GM18505 (cell line): ENCODE measurements around the gene RFX8.

Experiments used
- ATAC-seq: cut with Tn5 transposase; IDR thresholded peaks from one replicate; pipeline ENCODE4 v1.9.1; 2021; ENCODE audit not compliant: unreplicated experiment
- POLR2A ChIP-seq: IDR thresholded peaks from 4 replicates; pipeline ENCODE4 v1.6.1; 2011; ENCODE audit warnings: borderline replicate concordance; ENCODE audit not compliant: insufficient read depth, insufficient read length; ENCODE audit errors: extremely low read depth

RFX8 gene

DNA sequence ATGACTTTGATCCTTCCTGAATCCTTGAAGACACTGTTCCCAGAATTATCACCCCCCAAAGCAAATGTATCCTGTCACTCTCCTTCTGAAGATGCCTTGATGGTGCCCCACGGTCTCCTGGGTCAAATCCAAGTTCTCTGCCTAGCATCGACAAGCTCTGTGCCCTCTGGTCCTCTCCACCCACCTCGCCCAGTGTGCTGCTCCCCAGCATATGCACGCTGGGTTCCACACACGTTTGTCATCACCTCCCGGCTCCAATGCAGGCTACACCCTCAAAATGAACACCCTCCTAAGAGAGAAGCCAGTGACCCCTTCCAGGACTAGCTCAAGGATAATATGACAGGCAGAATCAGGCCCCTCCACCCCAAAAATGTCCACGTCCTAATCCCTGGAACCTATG, 48.1 kb downstream of the RFX8 start:
- no peak for ATAC-seq
- no peak for TF ChIP-seq POLR2A

DNA sequence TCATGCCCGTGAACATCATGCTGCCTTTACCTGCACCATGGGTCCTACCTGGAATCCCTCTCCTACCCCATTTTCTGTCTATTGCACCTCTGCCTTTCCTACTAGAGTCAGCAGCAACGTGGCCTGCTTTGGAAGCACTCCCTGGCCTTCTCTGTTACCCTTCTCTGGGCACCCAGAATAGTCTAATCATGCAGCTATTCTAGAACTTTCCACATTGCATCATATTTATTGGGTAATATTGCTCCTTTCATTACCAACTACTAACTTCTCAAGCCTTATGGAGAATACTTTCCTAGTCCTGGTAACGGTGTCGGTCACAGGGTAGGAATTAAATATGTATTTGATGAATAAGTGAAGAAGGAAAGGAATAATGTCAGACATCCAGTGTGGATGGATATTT, 54.3 kb downstream of the RFX8 start:
- no peak for ATAC-seq
- no peak for TF ChIP-seq POLR2A

DNA sequence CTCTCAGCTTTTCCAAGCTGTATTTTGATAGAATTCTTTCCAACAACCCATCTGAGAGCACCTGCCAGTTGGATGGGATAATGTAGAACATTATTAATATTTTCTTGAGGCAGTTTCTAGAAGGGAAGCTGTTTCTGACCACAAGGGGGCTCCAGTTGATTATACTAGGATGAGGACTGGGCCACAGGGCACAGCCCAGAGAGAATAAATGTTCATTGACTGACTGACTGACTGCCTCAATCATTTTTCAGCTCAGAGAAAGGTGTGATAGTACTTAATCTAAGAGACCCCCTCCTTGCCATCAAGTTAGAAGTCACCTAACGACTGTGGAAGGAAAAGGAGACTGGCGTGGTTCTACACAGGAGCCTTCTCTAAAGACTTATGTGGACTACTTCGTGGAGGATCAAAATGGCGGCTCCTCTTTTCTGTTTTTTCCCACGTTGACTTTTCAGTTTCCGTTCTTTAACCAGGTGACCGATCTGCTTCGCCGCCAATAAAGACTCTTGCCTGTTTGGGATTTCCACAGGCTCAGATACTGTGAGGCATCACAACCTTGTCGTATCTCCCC, 55.7 kb downstream of the RFX8 start:
- no peak for ATAC-seq
- TF ChIP-seq POLR2A: no peak

DNA sequence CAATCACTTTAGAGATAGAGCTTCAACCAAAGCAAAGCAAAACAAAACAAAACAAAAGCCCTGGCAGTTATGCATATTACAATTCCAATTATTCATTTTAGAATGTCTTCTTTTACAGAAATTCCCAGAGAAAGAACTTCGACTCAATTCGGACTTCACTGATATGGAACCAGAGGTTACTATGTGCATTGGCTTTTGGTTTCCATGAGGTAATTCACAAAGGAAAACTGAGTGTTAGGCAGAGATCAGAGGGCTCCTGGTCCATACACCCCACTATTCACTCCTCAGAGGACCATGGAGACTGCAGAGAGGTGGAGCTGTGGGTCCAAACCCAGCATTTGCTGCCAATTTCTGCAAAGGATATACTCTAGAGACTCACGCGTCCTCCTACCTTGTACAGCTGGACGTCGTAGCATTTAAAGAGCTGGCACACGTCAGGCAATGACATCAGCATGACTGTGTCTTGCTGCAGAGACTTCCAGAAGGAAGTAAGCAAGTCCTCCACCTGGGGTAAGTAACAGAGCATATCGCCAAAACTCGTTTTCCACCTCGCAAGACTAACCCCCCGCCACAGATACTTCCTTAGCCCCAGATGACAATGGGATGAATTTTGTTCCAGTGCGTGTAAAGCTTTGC, 56.3 kb downstream of the RFX8 start:
- TF ChIP-seq POLR2A: no peak
- no peak for ATAC-seq

DNA sequence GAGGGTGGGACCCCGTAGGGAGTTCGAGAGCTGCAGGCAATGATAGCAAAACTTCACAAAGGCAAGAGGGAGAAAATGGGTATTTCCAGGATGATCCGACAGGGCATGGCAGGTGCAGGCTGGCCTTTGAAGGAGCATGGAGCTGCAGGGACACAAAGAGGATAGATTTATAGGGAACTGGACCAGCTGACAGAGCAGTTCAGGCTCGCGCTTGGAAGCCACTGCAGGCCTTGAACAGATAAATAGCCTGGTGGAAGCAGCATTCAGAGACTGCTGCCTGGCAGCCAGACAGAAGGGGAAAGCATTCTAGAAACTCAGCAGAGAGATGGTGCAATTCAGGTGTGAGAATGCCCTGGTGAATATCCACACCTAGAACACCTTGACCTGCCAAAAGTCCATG, 58.3 kb downstream of the RFX8 start:
- ATAC-seq: no peak
- TF ChIP-seq POLR2A: no peak

DNA sequence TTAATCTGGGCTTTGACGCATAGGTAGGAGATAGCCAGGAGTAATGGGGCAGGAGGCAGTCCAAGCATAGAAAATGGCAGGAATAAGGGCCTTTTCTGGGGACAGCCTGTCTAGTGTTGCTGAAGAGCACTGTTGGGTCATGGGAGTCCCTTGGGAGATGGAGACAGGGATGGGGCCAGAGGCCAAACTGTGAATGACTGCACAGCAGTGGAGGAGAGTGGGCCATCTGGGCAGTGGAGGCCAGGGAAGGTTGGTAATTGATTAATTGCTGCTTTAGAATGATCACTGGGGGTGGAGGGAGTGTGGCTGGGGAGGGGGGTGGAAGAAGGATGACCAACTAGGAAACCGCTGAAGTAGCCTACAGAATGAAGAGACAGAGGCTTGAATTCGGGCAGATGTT, 59.0 kb downstream of the RFX8 start:
- TF ChIP-seq POLR2A: no peak
- ATAC-seq: no peak

DNA sequence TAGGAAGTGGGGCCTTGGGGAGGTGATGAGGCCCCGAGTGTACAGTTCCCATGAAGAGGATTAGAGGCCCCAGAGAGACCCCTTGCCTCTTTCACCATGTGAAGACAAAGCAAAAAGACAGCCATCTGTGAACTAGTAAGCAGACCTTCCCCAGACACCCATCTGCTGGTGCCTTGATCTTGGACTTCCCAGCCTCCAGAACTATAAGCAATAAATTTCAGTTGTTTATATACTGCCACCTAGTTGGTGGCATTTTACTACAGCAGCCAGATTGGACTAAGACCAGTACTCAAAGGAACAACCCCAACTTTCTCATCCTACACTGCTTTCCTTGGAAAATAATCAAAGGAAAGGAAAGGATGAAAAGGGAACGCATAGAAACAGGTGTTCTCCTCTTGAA, 59.7 kb downstream of the RFX8 start:
- no peak for TF ChIP-seq POLR2A
- ATAC-seq: no peak

DNA sequence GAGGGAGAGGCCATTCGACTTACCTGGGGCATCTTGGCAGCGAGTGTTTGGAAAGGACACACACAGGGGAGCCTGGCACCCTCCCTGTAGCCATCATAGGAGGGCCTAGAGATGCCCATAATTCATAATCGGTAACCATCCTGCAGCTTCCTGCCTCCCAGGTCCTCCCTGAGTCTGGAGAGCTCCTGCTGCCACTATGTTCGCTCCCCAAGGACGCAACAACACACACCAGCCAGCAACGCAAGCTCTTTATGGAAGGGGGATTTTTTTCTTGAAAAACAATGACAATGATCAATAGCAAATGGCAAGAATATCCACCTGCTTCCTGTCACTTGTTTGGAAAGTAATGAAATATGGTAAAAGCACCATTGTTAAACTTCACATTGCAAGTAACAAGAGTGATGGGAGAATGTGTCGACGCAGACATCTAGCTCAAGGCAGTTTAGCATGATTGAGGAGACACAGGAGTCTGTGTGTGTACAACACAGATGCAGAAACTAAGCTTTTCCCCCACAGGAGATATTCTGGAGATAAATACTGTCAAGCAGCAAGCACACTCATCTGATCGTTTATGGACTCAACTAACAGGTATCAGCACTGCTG, 62.7 kb downstream of the RFX8 start:
- TF ChIP-seq POLR2A: no peak
- no peak for ATAC-seq

DNA sequence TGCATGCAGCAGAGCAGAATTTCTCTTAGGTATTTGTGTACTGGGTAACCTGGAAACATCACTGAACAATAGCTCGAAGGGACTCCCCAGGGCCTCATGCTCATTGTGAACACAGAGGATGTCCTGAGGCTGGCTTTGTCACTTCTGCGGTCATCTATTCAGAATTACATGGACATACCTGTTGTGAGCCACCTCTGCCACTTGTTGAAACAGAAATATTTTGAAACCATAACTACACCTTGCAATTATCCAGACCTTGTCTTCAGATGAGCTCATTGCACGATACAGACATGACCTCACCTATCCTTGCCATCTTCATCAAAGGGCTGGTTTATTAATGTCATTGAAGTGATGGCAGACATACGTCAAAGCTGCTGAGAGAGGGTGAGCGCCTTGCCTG, 64.2 kb downstream of the RFX8 start:
- no peak for TF ChIP-seq POLR2A
- no peak for ATAC-seq

DNA sequence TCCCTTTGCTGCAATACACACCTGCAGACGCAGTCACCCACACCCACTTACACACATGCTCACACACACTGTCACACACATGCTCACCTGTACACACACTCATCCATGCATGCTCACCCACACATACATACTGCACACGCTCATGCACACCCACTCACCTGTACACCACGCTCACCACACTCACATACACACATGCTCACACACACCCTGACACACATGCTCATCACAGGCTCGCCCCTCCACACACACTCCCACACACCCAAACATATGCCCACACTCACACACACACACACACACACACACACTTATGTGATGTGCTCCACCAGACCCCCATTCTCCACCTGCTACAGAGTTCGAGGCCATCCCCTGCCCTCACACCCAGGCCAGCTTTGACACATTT, 64.8 kb downstream of the RFX8 start:
- ATAC-seq: no peak
- no peak for TF ChIP-seq POLR2A

DNA sequence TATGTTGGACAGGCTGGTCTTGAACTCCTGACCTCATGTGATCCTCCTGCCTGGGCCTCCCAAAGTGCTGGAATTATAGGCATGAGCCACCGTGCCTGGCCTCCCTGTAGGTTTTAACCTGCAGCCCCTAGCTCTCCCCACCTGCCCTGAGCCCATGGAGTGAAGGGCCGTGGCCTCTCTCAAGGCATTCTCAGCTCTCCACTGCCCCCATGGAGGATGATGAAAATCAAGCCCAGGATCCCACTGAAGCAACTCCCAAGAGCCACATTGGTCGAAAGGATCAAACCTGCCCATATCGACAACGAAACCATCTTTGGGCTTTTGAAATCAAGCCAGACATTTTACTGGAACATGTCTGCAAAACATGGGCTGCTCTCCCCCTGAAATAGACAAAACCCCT, 65.2 kb downstream of the RFX8 start:
- TF ChIP-seq POLR2A: no peak
- no peak for ATAC-seq

DNA sequence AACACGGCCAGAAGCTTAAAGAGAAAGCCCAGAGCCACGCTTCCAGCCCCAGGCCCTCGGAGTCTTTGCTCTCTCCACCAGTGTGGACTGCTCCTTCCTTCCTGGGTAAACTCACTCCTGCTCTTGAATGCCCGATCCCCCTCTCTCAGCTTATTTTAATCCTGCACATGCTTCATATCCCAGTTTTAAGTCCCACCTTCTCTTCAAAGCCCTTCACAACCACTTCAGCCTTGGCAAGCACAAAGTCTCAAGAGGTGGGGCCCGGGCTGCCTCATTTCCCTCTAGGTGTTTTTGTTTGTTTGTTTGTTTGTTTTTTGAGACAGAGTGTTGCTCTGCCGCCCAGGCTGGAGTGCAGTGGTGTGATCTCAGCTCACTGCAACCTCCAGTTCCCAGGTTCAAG, 66.0 kb downstream of the RFX8 start:
- no peak for ATAC-seq
- TF ChIP-seq POLR2A: no peak

DNA sequence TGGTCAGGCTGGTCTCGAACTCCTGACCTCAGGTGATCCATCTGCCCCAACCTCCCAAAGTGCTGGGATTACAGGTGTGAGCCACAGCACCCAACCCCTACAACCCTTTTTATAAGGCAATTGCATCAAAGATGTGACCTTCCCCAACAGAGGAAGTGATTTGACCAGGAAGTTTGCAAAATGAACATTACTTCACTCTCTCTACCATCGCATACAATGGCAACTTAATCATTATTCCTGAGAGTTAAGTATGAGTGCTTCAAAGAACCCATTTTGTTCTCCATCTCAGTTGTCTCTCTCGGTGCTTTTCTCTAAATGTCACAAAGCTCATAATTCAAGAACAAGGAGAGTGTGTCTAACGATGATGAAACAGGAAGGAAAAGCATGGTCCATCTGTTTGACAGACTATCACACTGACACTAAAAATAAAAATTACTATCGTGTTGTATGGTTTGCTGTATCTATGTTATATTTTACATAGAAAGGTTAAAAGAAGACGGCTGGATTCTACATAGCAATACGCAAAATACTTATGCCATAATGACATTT, 69.5 kb downstream of the RFX8 start:
- ATAC-seq: no peak

DNA sequence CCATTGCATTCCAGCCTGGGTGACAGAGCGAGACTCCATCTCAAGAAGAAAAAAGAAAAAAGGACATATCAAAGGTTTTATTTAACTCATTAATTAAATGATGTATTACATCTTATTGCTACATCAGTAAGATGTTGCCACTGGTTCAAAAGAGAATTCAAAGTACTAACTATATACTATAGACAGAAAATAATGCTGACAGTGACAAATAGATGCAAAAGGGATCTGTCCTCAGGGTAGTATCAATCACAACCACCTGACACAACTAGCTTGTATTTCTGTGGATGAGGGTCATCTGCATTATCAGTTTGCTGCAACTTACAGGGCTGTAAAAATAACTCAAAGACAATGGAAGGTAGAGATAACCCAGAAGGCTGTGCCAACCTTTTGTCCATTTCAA, 71.2 kb downstream of the RFX8 start:
- no peak for ATAC-seq
- no peak for TF ChIP-seq POLR2A

More for the DNA sequence above, 69.5 kb downstream of the RFX8 start:
- TF ChIP-seq POLR2A: no peak
